Central memory CD8-positive, alpha-beta T cell (primary cell): ENCODE data around the gene LBHD1.
"Not testable (repeated sequence)": the region's sequence is repeated elsewhere in the genome, so short reads cannot be mapped to it uniquely, and the experiment has no call there.

ENCODE experiments used
- ATAC-seq: fragments of 150-1000 bp; cut with Tn5 transposase; replicated peaks from 2 replicates; pipeline ENCODE4 v1.10.0; 2022; ENCODE audit warnings: mild to moderate bottlenecking, moderate FRiP score, moderate number of reproducible peaks; ENCODE audit not compliant: poor library complexity, severe bottlenecking; ENCODE audit errors: extremely low read depth
- DNase-seq, 2 donors: peaks; one replicate each; pipeline ENCODE4 v3.0.0; 2021; ENCODE audit warnings: low spot score in 2 of 2
- H3K27ac Mint-ChIP-seq: one replicate; pipeline ENCODE4 v1.8.0; 2022; ENCODE audit warnings: low read depth, mild to moderate bottlenecking, moderate library complexity, mixed read lengths
- H3K27me3 Mint-ChIP-seq: one replicate; pipeline ENCODE4 v1.8.0; 2022; ENCODE audit warnings: mixed read lengths
- H3K36me3 Mint-ChIP-seq: one replicate; pipeline ENCODE4 v1.8.0; 2022; ENCODE audit warnings: mild to moderate bottlenecking, moderate library complexity, mixed read lengths; ENCODE audit not compliant: insufficient read depth
- H3K4me1 Mint-ChIP-seq: one replicate; pipeline ENCODE4 v1.8.0; 2022; ENCODE audit warnings: mixed read lengths
- H3K4me3 Mint-ChIP-seq: one replicate; pipeline ENCODE4 v1.8.0; 2022; ENCODE audit warnings: mild to moderate bottlenecking, moderate library complexity, mixed read lengths
- H3K9me3 Mint-ChIP-seq: one replicate; pipeline ENCODE4 v1.8.0; 2022; ENCODE audit warnings: mixed read lengths

Gene LBHD1

GRCh38 chr11:62687508-62688396, 15.7 kb upstream of the LBHD1 start:
- DNase-seq (no peak), ATAC-seq (no peak)
- Mint-ChIP-seq H3K27ac (no peak overlapping the region), H3K27me3 (no peaks in the 10 kb centered on the region), H3K9me3 (no peaks in the 10 kb centered on the region), H3K36me3 (peaks cover 4% of the 10 kb centered on the region), H3K4me1 (no peaks in the 10 kb centered on the region), H3K4me3 (no peak overlapping the region)

- Mint-ChIP-seq H3K27me3 (no peaks in the 10 kb centered on the region), H3K9me3 (no peaks in the 10 kb centered on the region), H3K27ac (no peak overlapping the region), H3K36me3 (peaks cover 9% of the 10 kb centered on the region), H3K4me3 (no peak overlapping the region), H3K4me1 (peaks cover 16% of the 10 kb centered on the region)
- no peak for DNase-seq
- ATAC-seq = no peak
Measured at GRCh38 chr11:62682518-62682917, 10.5 kb upstream of the LBHD1 start.

GRCh38 chr11:62680825-62681240, 8.8 kb upstream of the LBHD1 start:
- Mint-ChIP-seq H3K4me3 (peak overlapping the region; percentile 58), H3K27me3 (no peaks in the 10 kb centered on the region), H3K27ac (peak overlapping the region; percentile 72), H3K4me1 (peaks cover 29% of the 10 kb centered on the region), H3K36me3 (peaks cover 16% of the 10 kb centered on the region), H3K9me3 (no peaks in the 10 kb centered on the region)
- DNase-seq = no peak
- peak; percentile 50 for ATAC-seq

- Mint-ChIP-seq H3K27ac (peak within 1 kb of the TSS; percentile 89), H3K4me3 (peak within 1 kb of the TSS; percentile 92), H3K9me3 (no peaks in the 10 kb centered on the region), H3K36me3 (peaks cover 26% of the 10 kb centered on the region), H3K4me1 (peaks cover 34% of the 10 kb centered on the region), H3K27me3 (no peaks in the 10 kb centered on the region)
- peak; percentile 83 for ATAC-seq
- peak; percentile 66 to 68 for DNase-seq
Measured at GRCh38 chr11:62678770-62679696, 7.0 kb upstream of the LBHD1 start, which contains the start of gene UBXN1. Gene UBXN1, minus strand, starts transcription at chr11:62679073. Its CDS starts 150 bp downstream, at chr11:62678923.

GRCh38 chr11:62678433-62678769, 6.3 kb upstream of the LBHD1 start:
- H3K27me3 Mint-ChIP-seq = no peaks in the 10 kb centered on the region

GRCh38 chr11:62677714-62678113, 5.6 kb upstream of the LBHD1 start:
- DNase-seq = no peak
- H3K9me3 Mint-ChIP-seq = no peaks in the 10 kb centered on the region
- no peaks in the 10 kb centered on the region for H3K27me3 Mint-ChIP-seq
- H3K27ac Mint-ChIP-seq = peak overlapping the region; percentile 89
- H3K36me3 Mint-ChIP-seq = peaks cover 28% of the 10 kb centered on the region
- ATAC-seq = no peak
- H3K4me1 Mint-ChIP-seq = peaks cover 34% of the 10 kb centered on the region
- H3K4me3 Mint-ChIP-seq = peak overlapping the region; percentile 92

More at GRCh38 chr11:62678433-62678769, 6.3 kb upstream of the LBHD1 start:
- peak overlapping the region; percentile 92 for H3K4me3 Mint-ChIP-seq
- no peaks in the 10 kb centered on the region for H3K9me3 Mint-ChIP-seq
- peaks cover 26% of the 10 kb centered on the region for H3K36me3 Mint-ChIP-seq
- DNase-seq (no peak), ATAC-seq (no peak)
- H3K4me1 Mint-ChIP-seq = peaks cover 34% of the 10 kb centered on the region
- H3K27ac Mint-ChIP-seq = peak overlapping the region; percentile 89

GRCh38 chr11:62677156-62677555, 5.1 kb upstream of the LBHD1 start:
- peak overlapping the region; percentile 92 for H3K4me3 Mint-ChIP-seq
- H3K9me3 Mint-ChIP-seq = no peaks in the 10 kb centered on the region
- DNase-seq (no peak), ATAC-seq (no peak)
- H3K27ac Mint-ChIP-seq = peak overlapping the region; percentile 16
- H3K27me3 Mint-ChIP-seq = no peaks in the 10 kb centered on the region
- H3K36me3 Mint-ChIP-seq = peaks cover 31% of the 10 kb centered on the region
- peaks cover 34% of the 10 kb centered on the region for H3K4me1 Mint-ChIP-seq

GRCh38 chr11:62676698-62677097, 4.6 kb upstream of the LBHD1 start:
- Mint-ChIP-seq H3K9me3 (no peaks in the 10 kb centered on the region), H3K27me3 (no peaks in the 10 kb centered on the region), H3K36me3 (peaks cover 33% of the 10 kb centered on the region), H3K4me1 (peaks cover 35% of the 10 kb centered on the region), H3K27ac (peak overlapping the region; percentile 16), H3K4me3 (peak overlapping the region; percentile 92)
- ATAC-seq (no peak), DNase-seq (no peak)

- H3K36me3 Mint-ChIP-seq = peaks cover 34% of the 10 kb centered on the region
- not testable (repeated sequence) for H3K4me3 Mint-ChIP-seq, ATAC-seq, DNase-seq, H3K27me3 Mint-ChIP-seq, H3K9me3 Mint-ChIP-seq, H3K27ac Mint-ChIP-seq
- H3K4me1 Mint-ChIP-seq = peaks cover 47% of the 10 kb centered on the region
Measured at GRCh38 chr11:62675415-62675814, 3.3 kb upstream of the LBHD1 start.

GRCh38 chr11:62673196-62673525, 1.1 kb upstream of the LBHD1 start:
- H3K4me3 Mint-ChIP-seq = no peak overlapping the region
- H3K36me3 Mint-ChIP-seq = peaks cover 29% of the 10 kb centered on the region
- H3K27ac Mint-ChIP-seq = no peak overlapping the region
- DNase-seq (no peak), ATAC-seq (no peak)
- H3K4me1 Mint-ChIP-seq = peaks cover 38% of the 10 kb centered on the region
- H3K27me3 Mint-ChIP-seq = no peaks in the 10 kb centered on the region
- H3K9me3 Mint-ChIP-seq = no peaks in the 10 kb centered on the region

GRCh38 chr11:62671236-62671607, 845 bp downstream of the LBHD1 start:
- Mint-ChIP-seq H3K27ac (peak overlapping the region; percentile 94), H3K4me1 (peaks cover 33% of the 10 kb centered on the region), H3K36me3 (peaks cover 34% of the 10 kb centered on the region), H3K9me3 (no peaks in the 10 kb centered on the region), H3K27me3 (no peaks in the 10 kb centered on the region), H3K4me3 (peak overlapping the region; percentile 98)
- ATAC-seq (peak; percentile 37), DNase-seq (no peak)

GRCh38 chr11:62669420-62670161, 2.5 kb downstream of the LBHD1 start:
- peaks cover 34% of the 10 kb centered on the region for H3K36me3 Mint-ChIP-seq
- DNase-seq = no peak
- ATAC-seq = no peak
- no peaks in the 10 kb centered on the region for H3K9me3 Mint-ChIP-seq
- no peaks in the 10 kb centered on the region for H3K27me3 Mint-ChIP-seq
- H3K4me3 Mint-ChIP-seq = no peak overlapping the region
- H3K4me1 Mint-ChIP-seq = peaks cover 34% of the 10 kb centered on the region
- H3K27ac Mint-ChIP-seq = peak overlapping the region; percentile 10
